ENCODE data around the gene FTO.

FTO gene

GRCh38 chr16:54053891-54054820 is 350.2 kb downstream of the FTO start:
- Histone ChIP-seq H3K27ac (no peak overlapping the region), H3K4me3 (no peak overlapping the region)

- Histone ChIP-seq H3K27ac (peak overlapping the region in 1 of 21 experiments; percentile 35), H3K4me3 (no peak overlapping the region)
Measured at GRCh38 chr16:54055191-54055590, 351.2 kb downstream of the FTO start.

- Histone ChIP-seq H3K27ac (peak overlapping the region in 1 of 21 experiments; percentile 14), H3K4me3 (no peak overlapping the region)
Measured at GRCh38 chr16:54055864-54056263, 351.9 kb downstream of the FTO start.

GRCh38 chr16:54056921-54057320 is 353.0 kb downstream of the FTO start:
- H3K27ac ChIP-seq: no peak overlapping the region
- no peak overlapping the region for H3K4me3 ChIP-seq

GRCh38 chr16:54059319-54059718 is 355.4 kb downstream of the FTO start:
- Histone ChIP-seq H3K4me3 (no peak overlapping the region), H3K27ac (no peak overlapping the region)

- H3K4me3 ChIP-seq: no peak overlapping the region
- no peak overlapping the region for H3K27ac ChIP-seq
Measured at GRCh38 chr16:54060599-54061421, 356.9 kb downstream of the FTO start.

GRCh38 chr16:54061454-54061853 is 357.5 kb downstream of the FTO start:
- Histone ChIP-seq H3K27ac (no peak overlapping the region), H3K4me3 (no peak overlapping the region)

GRCh38 chr16:54062361-54063278 is 358.7 kb downstream of the FTO start:
- no peak overlapping the region for H3K27ac ChIP-seq
- no peak overlapping the region for H3K4me3 ChIP-seq

- Histone ChIP-seq H3K4me3 (no peak overlapping the region), H3K27ac (no peak overlapping the region)
Measured at GRCh38 chr16:54063279-54063773, 359.4 kb downstream of the FTO start.

GRCh38 chr16:54066451-54067105 is 362.6 kb downstream of the FTO start:
- no peak overlapping the region for H3K4me3 ChIP-seq
- no peak overlapping the region for H3K27ac ChIP-seq

- no peak overlapping the region for H3K4me3 ChIP-seq
- no peak overlapping the region for H3K27ac ChIP-seq
Measured at GRCh38 chr16:54067322-54068065, 363.5 kb downstream of the FTO start.

GRCh38 chr16:54068212-54068611 is 364.3 kb downstream of the FTO start:
- Histone ChIP-seq H3K4me3 (no peak overlapping the region), H3K27ac (no peak overlapping the region)

- Histone ChIP-seq H3K4me3 (no peak overlapping the region), H3K27ac (no peak overlapping the region)
Measured at GRCh38 chr16:54069601-54070239, 365.8 kb downstream of the FTO start.

GRCh38 chr16:54070789-54071343 is 366.9 kb downstream of the FTO start:
- Histone ChIP-seq H3K4me3 (no peak overlapping the region), H3K27ac (no peak overlapping the region)

GRCh38 chr16:54071514-54071913 is 367.6 kb downstream of the FTO start:
- no peak overlapping the region for H3K27ac ChIP-seq

GRCh38 chr16:54072237-54072636 is 368.3 kb downstream of the FTO start:
- no peak overlapping the region for H3K4me3 ChIP-seq
- no peak overlapping the region for H3K27ac ChIP-seq

More at GRCh38 chr16:54071514-54071913, 367.6 kb downstream of the FTO start:
- no peak overlapping the region for H3K4me3 ChIP-seq

GRCh38 chr16:54073356-54073755 is 369.4 kb downstream of the FTO start:
- H3K4me3 ChIP-seq: no peak overlapping the region
- no peak overlapping the region for H3K27ac ChIP-seq

- no peak overlapping the region for H3K4me3 ChIP-seq
- H3K27ac ChIP-seq: no peak overlapping the region
Measured at GRCh38 chr16:54075446-54075845, 371.5 kb downstream of the FTO start.
